Measurements from ENCODE around the gene MEIS1.

GRCh38 chr2:66569974-66570373 lies 135.0 kb downstream of the MEIS1 start:
- TF ChIP-seq EZH2 (IDR thresholded peaks at IDR 0.05; ENCODE audit: insufficient read depth, poor library complexity, severe bottlenecking) (no peak), EZH2phosphoT487 (IDR thresholded peaks at IDR 0.05; ENCODE audit: insufficient read depth, low read depth) (no peak)

Data from GM23248 (cell line).